Transverse colon (tissue), 4 donors: ENCODE data around the gene GOLGA1.

Experiments used
- CTCF ChIP-seq, 5 experiments: fragments of 200-600 bp in 3 of 5; fragments of 450-650 bp in 2 of 5; sonication (generic) in 3 of 5; IDR thresholded peaks; 1 replicate in 2 of 5; 2 replicates in 3 of 5; pipeline ENCODE4 v1.5.1; 2016 to 2017; ENCODE audit warnings: antibody characterized with exemption in 5 of 5, inconsistent platforms in 3 of 5, mild to moderate bottlenecking in 2 of 5, moderate library complexity in 1 of 5
- EP300 ChIP-seq: sonication (generic); formaldehyde crosslinking; IDR thresholded peaks from one replicate; pipeline ENCODE4 v1.6.1; 2017; ENCODE audit warnings: antibody characterized with exemption, low read depth
- POLR2A ChIP-seq: fragments of 450-650 bp; IDR thresholded peaks from one replicate; pipeline ENCODE4 v1.6.1; 2016; ENCODE audit warnings: antibody characterized with exemption, mild to moderate bottlenecking, moderate library complexity
- POLR2AphosphoS5 ChIP-seq, 3 donors: sonication (generic); formaldehyde crosslinking; IDR thresholded peaks; one replicate each; pipeline ENCODE4 v1.6.1; 2016; ENCODE audit warnings: antibody characterized with exemption in 3 of 3

GRCh38 chr9:124914753-124915405 lies 26.0 kb downstream of the GOLGA1 start:
- TF ChIP-seq POLR2A (no peak), CTCF (IDR thresholded peaks at IDR 0.05) (no peak), EP300 (no peak), POLR2AphosphoS5 (IDR thresholded peaks at IDR 0.05) (no peak)
